GM12891 (cell line): Measurements from ENCODE around the gene ZNF573.

ENCODE experiments used
- POLR2A ChIP-seq: IDR thresholded peaks from 2 replicates; pipeline ENCODE4 v1.6.1; 2011; ENCODE audit warnings: low read depth, low read length, control low read depth
- SPI1 ChIP-seq: IDR thresholded peaks from 2 replicates; pipeline ENCODE4 v1.6.1; 2011; ENCODE audit warnings: low read depth, low read length, control low read depth
- TAF1 ChIP-seq: IDR thresholded peaks from 2 replicates; pipeline ENCODE4 v1.6.1; 2011; ENCODE audit warnings: low read depth, low read length, control low read depth

DNA sequence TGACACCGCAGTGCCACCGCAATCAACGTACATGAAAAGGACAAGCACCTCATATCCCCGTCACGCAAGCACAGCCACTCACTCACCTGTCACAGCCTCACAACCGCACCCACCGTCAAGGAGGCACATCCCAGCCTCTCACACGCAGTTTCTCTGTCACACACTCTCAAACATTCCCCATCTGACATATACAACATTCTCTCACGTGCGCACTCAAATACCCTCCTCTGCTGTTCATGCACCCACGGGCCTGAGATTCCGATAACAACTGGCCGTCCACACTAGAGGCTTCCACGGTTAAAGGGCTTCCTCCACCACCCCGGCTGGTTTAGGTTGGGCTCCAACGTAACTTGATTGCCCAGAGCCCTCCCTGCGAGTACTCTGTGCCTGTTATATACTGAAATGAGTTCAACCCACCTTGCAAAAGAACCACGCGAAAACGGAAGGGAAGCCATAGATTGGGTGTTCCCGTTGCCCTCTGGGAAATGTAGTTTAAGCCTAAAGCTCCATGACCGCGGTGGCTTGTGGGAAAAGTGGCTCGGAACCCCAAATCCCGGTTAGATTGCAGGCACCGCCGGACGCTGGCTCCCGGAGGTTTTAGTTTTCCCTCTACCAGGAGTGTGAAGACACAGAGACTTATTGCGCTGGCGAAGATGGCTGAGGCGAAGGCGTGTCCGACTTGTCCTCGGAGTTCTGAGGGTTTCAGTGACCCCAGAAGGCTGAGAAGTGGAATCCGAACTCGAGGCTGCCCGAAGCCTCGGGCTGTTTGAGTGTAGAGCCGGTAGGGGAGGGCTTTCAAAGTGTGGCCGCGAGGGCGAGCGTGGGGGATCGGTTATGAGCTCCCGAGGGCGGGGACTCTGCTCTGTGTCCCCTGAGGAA lies at the start of gene ZNF573:
- peak; percentile 69; the same call in 1 of the 2 replicates for TF ChIP-seq TAF1
- peak; percentile 50 for TF ChIP-seq SPI1
- TF ChIP-seq POLR2A, result peak; percentile 52; the same call in 1 of the 2 replicates
